ENCODE measurements around the gene SNAI3.
"Not testable (repeated sequence)": the region's sequence is repeated elsewhere in the genome, so short reads cannot be mapped to it uniquely, and the experiment has no call there.

SNAI3 gene

GRCh38 chr16:88690341-88691128 is 4.2 kb upstream of the SNAI3 start:
- DNase-seq (ENCODE audit: low read depth), result no peak

- no peak for DNase-seq (ENCODE audit: low read depth)
These were observed 1.9 kb upstream of the SNAI3 start for GRCh38 chr16:88688013-88688778.

GRCh38 chr16:88687676-88688012 is 1.3 kb upstream of the SNAI3 start:
- no peak for DNase-seq (ENCODE audit: low read depth)

DNA sequence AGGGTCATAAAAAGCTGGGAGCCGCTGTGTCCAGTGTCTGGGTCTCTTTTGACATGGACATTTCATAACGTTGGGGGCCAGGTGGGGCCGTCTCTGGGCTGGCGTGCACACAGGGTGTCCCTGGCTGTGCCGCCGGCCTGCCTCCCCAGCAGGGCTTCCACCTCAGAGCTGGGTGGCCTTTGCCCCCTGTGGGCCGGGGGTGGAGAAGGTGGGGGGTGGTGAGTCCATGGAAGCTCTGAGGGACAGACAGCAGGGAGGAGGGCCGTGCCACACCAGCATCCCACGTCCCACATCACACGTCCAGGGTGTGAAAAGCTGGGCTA is 908 bp upstream of the SNAI3 start:
- no peak for DNase-seq (ENCODE audit: low read depth)

DNA sequence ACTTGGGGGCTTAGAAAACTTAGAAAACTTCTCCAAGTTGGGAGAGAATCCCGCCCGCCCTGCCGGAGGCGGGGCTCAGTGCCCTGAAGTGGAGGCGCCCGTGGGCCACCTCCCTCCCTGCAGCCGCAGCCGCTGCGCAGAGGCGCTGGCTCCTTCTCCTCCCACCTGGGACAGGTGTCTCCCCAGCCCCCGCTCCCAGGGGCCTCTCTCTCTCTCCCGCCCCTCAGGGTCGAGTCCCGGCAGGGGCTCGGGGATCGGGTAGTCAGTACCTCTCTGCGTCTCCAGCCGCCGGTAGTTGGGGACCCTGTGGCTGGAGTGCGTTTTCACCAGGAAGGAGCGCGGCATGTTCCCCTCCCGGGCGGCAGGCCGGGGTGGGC is 257 bp downstream of the SNAI3 start:
- no peak for DNase-seq (ENCODE audit: low read depth)

- DNase-seq (ENCODE audit: low read depth), result peak; percentile 4
These were observed 898 bp downstream of the SNAI3 start for GRCh38 chr16:88685156-88686061.

- DNase-seq (ENCODE audit: low read depth), result no peak
These were observed 1.6 kb downstream of the SNAI3 start for GRCh38 chr16:88684569-88685155.

DNA sequence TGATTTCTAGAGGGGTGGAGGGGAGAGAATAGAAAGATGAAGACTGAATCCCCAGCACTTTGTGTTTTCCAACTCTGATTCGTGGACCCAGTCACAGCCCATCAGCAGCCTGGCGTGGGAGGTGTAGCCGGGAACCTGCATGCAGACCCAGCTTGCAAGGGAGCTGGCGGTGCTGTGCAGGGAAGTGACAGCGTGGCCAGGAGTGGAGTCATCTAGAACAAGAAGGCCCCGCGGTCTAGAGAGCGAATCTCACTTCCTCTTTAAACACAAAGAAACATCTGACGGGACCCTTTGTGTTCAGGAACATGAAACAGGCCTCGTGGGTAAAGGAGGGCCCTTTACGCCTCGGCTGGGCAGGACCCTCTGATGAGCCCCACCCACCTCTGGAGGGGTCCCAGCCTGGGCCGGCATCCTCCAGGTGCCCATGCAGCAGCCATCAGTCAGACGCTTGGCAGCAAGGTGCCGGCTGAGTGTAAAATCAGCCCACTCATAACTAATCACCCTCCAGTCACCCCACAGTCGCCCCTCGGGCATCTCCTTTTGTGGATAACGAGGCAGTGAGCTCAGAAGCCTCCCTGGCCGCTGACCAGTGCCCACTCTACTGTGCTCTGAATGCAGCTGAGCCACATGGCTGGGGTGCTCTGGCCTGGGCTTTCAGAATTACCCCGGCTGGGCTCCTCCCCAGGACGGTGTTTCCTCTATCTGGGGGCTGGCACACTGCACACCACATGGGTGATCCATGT is 4.4 kb downstream of the SNAI3 start:
- DNase-seq (ENCODE audit: low read depth), result no peak

DNA sequence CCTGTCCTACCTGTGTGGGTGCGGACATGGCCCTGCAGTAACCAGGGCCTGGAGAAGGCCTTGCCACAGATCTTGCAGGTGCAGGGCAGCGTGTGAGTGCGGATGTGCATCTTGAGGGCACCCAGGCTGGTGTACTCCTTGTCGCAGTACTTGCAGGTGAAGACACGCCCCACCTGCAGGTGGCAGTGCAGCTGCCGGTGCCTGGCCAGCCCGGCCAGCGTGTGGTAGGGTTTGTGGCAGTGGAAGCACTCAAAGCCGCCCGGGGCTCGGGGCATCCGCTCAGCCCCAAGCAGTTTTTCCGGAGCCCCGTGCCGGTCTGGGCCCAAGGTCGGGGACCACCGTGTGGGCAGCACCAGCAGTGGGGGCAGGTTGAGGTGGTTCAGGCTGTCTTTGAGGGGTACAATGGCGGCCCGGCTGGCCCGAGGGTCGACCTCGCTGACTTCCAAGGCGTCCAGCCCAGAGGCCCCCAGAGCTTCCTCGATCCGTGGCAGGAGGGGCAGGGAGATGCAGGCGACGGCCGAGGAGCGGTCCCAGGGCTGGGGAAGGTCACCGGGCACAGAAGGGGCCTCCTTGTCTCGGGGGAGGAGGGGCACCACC is 5.1 kb downstream of the SNAI3 start:
- no peak for DNase-seq (ENCODE audit: low read depth)

DNA sequence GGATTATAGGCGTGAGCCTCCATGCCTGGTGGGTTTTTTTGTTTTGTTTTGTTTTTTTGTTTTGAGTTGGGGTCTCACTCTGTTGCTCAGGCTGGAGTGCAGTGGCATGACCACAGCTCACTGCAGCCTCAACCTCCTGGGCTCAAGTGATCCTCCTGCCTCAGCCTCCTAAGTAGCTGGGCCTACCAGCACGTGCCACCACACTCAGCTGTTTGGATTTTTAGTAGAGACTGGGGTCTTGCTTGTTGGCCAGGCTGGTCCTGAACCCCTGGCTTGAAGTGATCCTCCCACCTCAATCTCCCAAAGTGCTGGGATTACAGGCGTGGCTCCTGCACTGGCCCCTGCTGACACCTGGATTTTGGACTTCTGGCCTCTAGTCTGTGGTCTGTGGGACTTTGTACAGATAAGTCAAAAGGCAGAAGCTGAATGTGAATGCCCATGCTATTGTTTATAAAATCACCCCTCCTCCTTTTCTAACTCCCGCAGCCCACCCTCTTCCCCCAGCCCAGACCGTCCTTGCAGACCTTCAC is 5.7 kb downstream of the SNAI3 start:
- no peak for DNase-seq (ENCODE audit: low read depth)

GRCh38 chr16:88678224-88678979 is 7.9 kb downstream of the SNAI3 start:
- no peak for DNase-seq (ENCODE audit: low read depth)

- DNase-seq (ENCODE audit: low read depth), result no peak
These were observed 8.6 kb downstream of the SNAI3 start for GRCh38 chr16:88677721-88678120.

- no peak for DNase-seq (ENCODE audit: low read depth)
These were observed 9.6 kb downstream of the SNAI3 start for GRCh38 chr16:88676502-88677242.

GRCh38 chr16:88673716-88674379 is 12.5 kb downstream of the SNAI3 start:
- DNase-seq (ENCODE audit: low read depth), result no peak

DNA sequence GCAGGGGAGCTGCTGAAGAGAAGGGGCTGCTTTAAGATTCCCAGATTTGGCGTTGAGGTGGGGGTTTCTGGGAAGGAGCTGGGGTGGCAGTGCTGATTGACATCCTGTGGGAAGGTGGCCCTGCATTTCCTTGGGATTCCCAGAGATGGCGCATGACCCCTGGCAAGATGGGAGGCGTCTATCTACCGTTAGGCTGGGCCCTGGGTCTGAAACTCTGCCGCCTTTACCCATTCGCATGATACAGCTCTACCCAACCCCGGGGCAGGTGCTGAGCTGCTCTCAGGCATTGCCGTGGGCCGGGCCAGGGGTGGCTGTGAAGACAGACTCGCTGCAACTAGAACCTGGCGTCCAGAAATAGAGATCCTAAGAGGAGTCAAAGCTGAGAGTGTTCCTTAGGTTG is 13.5 kb downstream of the SNAI3 start:
- no peak for DNase-seq (ENCODE audit: low read depth)

DNA sequence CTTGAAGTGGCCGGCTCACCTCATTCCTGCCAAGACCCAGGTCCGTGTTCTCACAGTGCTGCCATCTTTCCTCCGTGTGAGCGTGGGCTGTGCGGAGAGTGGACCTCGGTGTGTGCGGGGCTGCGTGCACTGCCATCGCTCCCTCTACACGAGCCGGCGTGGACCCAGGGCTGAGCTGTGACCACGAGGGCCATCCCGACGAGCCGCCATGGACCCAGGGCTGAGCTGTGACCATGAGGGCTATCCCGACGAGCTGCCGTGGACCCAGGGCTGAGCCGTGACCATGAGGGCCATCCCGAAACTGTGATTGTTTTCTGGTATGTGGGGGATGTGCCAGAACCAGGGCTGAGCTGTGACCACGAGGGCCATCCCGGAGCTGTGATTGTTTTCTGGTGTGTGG is 14.5 kb downstream of the SNAI3 start:
- no peak for DNase-seq (ENCODE audit: low read depth)

- no peak for DNase-seq (ENCODE audit: low read depth)
These were observed 16.3 kb downstream of the SNAI3 start for GRCh38 chr16:88669980-88670379.

GRCh38 chr16:88669493-88669892 is 16.8 kb downstream of the SNAI3 start:
- not testable (repeated sequence) for DNase-seq (ENCODE audit: low read depth)

DNA sequence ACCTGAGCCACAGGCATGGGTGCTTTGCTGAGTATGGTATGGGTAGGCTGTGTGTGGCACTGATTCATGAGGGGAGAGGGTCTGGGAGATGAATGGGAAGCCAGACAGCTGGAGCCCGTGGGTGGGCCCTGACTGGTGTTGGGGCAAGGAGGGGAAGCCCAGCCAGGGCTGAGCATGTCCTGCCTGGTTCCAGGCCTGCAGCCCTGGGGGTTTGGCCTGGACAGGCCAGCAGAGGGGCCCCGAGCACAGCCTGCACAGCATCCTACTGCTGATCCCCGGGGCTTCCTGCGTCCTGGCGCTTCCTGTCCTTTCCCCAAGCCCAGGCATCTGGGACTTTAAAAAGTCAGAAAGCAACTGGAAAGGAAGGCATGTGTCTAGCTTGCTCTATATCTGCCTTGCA is 18.8 kb downstream of the SNAI3 start:
- no peak for DNase-seq (ENCODE audit: low read depth)

All from fibroblast of the conjunctiva (primary cell).